NCI-H69 (cell line): ENCODE measurements around the gene PTPRN2.
A peak's percentile ranks its signal among the peaks of the same experiment; 100 is the strongest.

Source experiments
- DNase-seq: peaks from one replicate; lab custom pipeline; 2025; lab: John Stamatoyannopoulos, UW

PTPRN2 gene

DNA sequence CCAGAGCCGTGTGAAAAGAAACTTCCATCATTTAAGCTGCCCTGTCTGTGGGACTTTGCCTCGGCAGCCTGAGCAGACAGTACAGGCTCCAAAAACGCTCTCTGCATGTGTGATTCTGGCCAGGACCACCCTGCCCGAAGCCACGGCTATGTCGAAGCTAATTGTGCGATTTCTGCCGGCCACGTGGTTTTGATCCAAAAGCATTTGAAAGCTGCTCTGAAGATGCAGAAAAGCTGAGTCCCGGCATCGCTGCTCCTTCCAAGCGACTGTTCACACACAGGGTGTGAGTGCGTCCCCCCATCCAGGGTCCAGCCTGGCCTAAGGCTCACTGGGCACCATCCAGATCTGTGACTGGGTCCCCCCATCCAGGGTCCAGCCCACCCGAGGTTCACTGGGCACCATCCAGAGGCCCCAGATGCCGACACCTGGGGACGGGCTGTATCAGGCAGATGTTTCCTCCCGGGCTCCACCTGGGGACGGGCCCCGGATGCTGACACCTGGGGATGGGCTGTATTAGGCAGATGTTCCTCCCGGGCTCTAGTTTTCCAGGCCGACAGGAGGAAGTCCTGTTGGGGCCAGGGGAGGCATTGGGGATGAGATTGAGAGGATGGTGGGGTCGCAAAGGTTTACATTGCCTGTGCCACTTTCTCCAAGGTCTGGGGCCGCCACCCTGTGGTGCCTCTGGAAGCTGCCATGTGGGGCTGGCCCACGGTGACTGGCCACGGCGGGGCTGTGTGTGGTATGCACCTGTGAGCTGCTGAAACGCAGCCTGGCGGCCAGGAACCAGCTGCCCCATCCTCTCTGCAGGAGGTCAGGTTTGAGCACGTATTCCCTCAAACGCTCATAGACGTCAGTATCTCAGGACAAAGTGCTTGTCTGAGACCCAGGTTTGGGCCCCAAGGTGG lies 723.5 kb downstream of the PTPRN2 start:
- no peak for DNase-seq

DNA sequence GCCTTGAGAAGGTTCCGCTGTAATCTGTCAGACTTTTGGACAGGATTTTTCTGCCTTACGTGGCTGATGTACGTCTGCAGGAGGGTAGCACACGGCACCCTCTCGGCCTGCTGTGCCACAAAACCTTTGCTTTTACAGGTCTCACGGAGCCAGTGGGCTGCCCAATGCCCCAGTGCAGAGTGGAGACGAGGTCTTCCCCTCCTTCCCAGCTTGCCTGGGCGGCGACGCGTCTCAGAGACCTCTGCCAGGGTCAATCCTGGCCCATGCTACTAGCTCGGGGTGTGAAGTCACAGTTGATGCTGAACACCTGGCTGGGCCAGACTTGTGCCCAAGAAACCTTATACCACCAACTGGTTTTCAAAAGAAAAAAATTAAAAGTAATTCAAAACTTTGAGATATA lies 724.4 kb downstream of the PTPRN2 start:
- DNase-seq: no peak

- DNase-seq: no peak
These were observed 724.9 kb downstream of the PTPRN2 start for GRCh38 chr7:157862731-157863130.

GRCh38 chr7:157861551-157861950 lies 726.1 kb downstream of the PTPRN2 start:
- no peak for DNase-seq

DNA sequence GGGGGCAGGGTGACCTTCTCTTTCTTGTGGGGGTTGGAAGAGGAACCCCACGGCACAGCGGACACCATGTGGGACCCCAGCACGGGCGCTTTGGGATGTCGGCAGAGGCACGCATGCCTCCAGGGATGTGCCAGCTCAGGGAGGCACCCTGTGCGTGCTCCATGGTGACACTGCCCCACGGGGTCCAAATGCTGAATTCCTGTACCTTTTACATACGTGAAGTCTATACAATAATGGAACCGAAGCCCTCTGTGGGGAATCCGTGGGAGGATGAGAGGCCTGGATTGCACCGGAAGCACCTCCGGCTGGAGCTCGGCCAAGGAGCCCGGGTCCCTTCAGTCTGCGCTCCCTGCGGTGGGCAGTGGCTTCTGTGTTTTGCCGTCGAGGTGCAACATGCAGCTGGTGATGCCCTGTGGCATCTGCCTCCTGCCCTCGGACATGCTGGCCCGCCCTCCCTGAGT lies 726.6 kb downstream of the PTPRN2 start:
- DNase-seq: no peak

DNA sequence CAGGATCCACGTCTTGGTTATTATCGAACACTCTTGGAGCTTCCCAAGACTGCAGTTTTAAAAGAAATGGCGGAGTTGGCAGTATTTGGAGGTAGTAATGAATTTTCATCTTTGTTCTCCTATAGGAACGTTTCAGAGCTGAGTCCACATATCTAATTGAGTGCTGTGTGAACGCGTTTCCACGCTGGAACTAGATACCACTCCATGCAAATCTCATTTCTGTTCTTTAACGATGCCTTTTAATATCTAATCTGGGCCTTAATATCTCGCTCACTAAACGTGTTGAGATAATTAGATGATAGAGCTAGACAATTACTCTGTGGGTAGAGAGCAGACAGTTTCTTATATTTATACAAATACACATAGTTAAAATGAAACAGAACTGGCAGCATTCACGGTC lies 727.2 kb downstream of the PTPRN2 start:
- no peak for DNase-seq

DNA sequence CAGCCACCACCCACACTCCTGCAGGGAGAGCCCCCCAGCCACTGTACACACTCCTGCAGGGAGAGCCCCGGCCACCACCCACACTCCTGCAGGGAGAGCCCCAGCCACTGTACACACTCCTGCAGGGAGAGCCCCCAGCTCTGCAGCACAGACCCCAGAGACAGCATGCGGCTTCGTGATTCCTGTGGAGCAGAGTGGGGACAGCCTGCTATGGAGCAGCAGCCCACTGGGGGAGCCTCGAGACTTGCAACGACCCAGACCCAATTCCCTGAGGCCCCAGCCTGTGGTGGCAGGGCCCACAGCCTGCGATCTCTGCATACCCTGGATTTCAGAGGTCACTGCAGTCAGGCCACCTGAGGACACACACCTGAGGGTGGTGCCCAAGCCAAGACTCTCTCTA lies 727.7 kb downstream of the PTPRN2 start:
- no peak for DNase-seq

DNA sequence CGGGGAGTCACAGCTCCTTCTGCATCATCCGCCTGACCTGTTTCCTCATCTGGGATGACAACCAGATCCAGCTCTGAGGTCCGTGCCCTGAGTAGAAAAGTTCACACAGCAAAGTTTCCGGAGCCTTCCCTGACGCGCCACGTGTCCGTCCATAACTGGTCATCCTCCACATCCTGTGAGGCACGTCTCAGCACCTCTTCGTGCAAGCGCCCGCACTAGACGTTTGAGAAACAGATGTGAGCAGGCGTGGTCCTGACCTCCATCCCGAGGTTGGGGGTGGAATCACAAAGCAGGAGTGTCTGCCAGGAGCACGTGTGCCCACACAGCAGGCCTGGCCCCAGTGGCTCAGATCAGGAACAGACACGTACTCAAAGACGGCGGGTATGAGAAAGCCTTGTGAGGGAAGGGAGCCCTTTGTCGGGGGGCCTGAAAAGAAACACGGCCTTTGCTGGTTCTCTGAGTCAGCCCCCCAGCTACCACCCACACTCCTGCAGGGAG lies 730.0 kb downstream of the PTPRN2 start:
- no peak for DNase-seq

DNA sequence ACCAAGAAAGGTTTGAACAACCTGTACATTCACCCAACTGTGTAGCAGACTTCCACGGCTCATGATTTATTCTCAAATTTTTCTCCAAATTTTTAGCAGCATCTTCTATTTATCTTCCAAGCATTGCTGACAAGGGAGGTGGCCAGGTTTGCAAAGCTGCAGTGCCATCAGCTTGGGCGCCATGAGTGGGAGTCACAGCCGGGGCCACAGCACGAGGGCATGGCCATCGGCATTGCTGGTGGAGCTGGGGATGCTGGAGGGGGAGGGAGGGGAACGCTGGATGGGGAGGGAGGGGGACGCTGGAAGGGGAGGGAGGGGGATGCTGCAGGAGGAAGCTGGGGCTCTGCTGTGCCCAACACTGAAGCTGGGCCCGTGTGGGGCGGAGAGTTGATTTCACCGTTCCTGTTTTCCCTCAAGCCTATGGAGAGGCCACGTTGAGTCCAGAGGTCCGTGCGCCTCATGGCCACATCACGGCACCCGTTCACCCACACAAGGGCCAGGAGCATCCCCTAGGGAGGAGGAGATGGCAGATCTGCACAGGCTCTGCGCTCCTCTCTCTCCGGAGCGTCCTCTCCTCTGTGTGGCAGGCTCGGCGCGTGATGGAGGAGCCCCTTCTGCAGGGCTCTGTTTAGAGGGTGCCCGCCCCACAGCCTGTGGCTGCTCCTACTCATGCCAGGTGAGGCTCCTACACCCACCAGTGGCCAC lies 730.6 kb downstream of the PTPRN2 start:
- DNase-seq: no peak

- DNase-seq: no peak
These were observed 732.0 kb downstream of the PTPRN2 start for GRCh38 chr7:157855452-157856213.

DNA sequence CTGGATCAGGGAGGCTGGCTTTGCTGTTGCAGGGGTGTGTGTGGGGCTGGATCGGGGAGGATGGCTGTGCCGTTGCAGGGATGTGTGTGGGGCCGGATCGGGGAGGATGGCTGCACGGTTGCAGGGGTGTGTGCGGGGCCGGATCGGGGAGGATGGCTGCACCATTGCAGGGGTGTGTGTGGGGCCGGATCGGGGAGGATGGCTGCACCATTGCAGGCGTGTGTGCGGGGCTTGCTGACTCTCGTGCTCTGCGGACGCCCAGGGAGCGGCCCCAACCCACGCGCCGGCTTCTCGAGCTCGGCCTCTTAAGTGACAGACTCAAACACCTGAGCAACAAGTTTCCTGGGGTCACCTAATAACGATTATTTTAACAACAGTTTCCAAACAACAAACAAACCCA lies 732.6 kb downstream of the PTPRN2 start:
- no peak for DNase-seq

DNA sequence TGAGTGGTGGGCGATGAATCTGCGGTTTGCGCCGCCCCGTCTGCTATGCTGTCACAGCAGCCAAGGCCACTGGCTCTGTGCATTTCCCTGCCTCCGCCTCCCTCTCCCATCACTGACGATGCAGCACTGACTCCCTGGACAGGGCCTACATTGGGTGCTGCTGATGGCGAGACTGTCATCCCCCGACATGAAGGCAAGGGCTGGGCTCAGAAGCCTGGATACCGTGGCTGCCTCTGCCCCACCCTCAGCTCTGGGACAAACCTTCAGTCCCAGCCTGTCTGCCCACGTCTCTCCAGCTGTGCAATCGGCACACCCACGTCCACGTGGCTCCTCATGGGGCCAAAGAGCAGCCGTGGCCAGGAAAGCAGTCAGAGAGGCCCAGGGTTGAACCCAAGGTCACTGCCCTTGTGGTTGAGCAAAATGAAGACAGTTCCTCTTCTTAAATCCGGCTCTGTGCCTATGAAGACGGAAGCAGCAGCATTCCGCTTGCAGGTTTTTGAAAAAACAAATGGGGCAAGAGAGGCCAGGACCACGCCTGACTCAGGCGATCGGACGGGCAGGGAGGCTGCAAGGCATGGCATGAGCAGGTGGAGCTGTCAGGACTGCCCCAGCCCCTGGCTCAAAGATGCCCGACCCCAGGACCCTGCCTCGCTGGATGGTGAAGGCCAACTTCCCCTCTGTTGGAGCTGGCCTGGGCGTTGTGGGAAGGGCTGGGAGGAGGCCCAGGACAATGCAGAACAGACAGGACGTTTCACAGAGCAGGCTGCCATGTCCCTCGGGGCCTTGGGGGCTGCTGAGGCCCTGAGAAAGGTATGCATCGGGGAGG lies 733.3 kb downstream of the PTPRN2 start:
- DNase-seq: no peak

DNA sequence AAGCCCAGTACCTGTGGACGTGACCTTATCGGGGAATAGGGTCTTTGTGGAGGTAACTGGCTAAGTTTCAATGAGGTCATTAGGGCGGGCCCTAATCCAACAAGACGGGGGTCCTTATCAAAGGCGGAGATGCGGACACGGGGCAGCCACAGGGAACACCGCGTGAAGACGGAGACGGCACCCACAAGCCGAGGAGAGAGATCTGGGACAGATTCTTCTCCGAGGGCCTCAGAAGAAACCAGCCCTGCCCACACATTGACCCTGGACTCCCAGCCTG lies 733.9 kb downstream of the PTPRN2 start:
- DNase-seq: no peak

DNA sequence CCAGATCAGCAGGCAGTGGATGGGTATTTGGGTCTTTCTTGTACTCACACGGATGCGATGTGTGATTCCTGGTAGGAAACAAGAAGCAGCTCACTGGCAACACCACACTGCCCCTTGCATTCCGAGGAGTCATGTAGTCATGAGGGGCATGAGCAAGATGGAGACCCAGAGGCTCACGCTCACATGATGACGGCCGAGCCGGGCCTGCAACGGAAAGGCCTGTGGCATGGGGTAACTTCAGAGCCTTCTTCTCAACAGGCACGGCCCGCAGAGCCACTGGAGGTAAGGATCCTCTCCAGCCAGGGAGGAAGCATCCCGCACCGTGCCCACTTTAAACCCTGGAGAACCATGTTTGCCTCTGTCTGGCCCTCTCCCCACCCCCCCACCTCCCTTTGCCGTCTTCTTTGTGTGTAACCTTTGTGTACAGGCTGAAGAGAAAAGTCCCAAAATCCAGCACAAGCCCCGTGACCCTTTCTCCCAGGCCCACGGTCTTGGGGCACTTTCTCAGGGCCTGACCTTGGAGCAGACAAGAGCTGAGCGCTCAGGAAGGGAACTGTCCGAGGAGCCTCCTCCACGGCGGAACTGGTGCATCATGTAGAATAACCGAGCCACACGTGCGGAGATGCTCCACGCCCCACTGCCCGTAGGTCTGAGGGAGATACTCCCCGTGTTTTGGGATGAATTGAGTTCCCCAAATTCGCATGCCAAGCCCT lies 734.4 kb downstream of the PTPRN2 start:
- no peak for DNase-seq

GRCh38 chr7:157851501-157852067 lies 736.0 kb downstream of the PTPRN2 start:
- DNase-seq: peak; percentile 85

DNA sequence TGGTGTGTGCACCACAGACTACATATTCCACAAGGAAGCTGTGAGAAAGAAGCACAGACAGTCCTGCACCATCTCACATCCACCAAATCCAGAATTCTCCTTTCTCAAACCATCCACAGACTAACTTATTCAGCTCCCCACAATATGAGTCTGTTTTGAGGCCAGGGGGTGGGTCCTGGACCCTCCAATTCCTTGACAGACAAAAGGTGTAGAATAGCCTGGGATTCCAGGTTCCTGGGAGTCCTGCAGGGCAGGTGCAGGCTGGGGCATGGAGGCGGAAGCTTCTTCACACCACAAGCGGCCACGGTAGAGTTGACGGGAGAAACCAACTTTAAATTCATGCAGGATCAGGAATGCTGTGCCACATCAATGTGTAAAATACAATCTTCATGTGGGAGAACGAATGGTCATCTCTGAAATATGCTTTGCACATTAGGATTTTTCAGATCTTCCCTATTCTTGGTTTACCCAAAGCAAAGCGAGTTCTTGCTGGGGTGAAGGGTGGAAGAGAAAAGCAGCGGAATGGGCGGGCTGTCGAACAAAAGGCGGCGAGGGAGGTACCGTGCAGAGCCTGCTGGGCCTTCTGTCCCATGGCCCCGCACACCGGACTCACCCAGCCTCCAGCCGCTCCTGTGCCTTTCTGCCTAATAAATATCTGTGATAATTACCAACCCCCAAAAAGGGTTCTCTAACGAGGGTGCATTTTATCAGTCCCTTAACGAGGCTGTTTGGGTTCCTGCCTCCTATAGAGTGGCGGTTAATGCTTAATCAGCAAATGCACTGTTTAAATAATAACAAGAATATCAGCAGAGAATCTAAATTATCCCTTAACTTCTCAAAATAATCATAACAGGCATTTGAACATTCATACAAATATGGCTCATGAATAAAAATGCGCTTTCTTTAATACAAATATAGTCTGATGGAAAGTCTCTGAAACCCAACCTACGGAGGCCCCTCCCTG lies 736.9 kb downstream of the PTPRN2 start:
- no peak for DNase-seq

GRCh38 chr7:157849726-157850125 lies 737.9 kb downstream of the PTPRN2 start:
- no peak for DNase-seq

- no peak for DNase-seq
These were observed 738.4 kb downstream of the PTPRN2 start for GRCh38 chr7:157849341-157849596.

- no peak for DNase-seq
These were observed 738.9 kb downstream of the PTPRN2 start for GRCh38 chr7:157848508-157849340.
